ENCODE measurements around the gene UBR1. TPM values are rescaled to one million over a fixed set of nuclear protein-coding genes. Genes with fewer than 3 reads are reported as not detected.
A peak's percentile ranks its signal among the peaks of the same experiment; 100 is the strongest.
"Not testable (repeated sequence)": the region's sequence is repeated elsewhere in the genome, so short reads cannot be mapped to it uniquely, and the experiment has no call there.

Gene UBR1
- total and polyA plus RNA-seq, 5 donors from 2014 or later, result 15.9 to 48.2 (median 18.2) TPM

- H3K36me3 ChIP-seq (ENCODE audit: control insufficient read depth, insufficient read depth, low read length), result peaks cover 41% of the 10 kb centered on the region
- H3K9me3 ChIP-seq (ENCODE audit: control insufficient read depth in 2 of 2, low read length in 2 of 2), result no peaks in the 10 kb centered on the region
- DNase-seq (no peak), ATAC-seq (ENCODE audit: low read depth in 2 of 2) (no peak)
- peak overlapping the region; percentile 94 to 97 (median 96) for H3K4me3 Mint-ChIP-seq
- H3K36me3 Mint-ChIP-seq, result peaks cover 33% of the 10 kb centered on the region
- H3K4me1 Mint-ChIP-seq, result peaks cover 19 to 42% (median 21%) of the 10 kb centered on the region in 4 donors
- H3K27me3 Mint-ChIP-seq, result no peaks in the 10 kb centered on the region
- peaks cover 19% of the 10 kb centered on the region for H3K4me1 ChIP-seq (ENCODE audit: control insufficient read depth, insufficient read depth, low read length, poor library complexity, severe bottlenecking)
- peak overlapping the region; percentile 92 for H3K4me3 ChIP-seq (ENCODE audit: low read depth, low read length)
- peak overlapping the region; percentile 78 for H3K27ac ChIP-seq (ENCODE audit: insufficient read depth, low read length, poor library complexity, severe bottlenecking)
- peaks cover 0 to 4% (median 0%) of the 10 kb centered on the region in 7 donors for H3K9me3 Mint-ChIP-seq
- H3K27me3 ChIP-seq (ENCODE audit: control insufficient read depth, insufficient read depth, low read length), result no peaks in the 10 kb centered on the region
- H3K27ac Mint-ChIP-seq, result peak overlapping the region in 1 of 3 donors; percentile 95
Measured at GRCh38 chr15:43135351-43135750, 29.5 kb upstream of the UBR1 start.

- peaks cover 0 to 6% (median 0%) of the 10 kb centered on the region in 7 donors for H3K9me3 Mint-ChIP-seq
- DNase-seq (no peak), ATAC-seq (ENCODE audit: low read depth in 2 of 2) (no peak)
Measured at GRCh38 chr15:43134157-43134635, 28.4 kb upstream of the UBR1 start.

GRCh38 chr15:43133430-43134156, 27.8 kb upstream of the UBR1 start, which contains the start of gene TMEM62:
TSS of gene TMEM62 (plus strand) at chr15:43133586. CDS start at chr15:43133803, 217 bp downstream.
- Histone ChIP-seq H3K36me3 (ENCODE audit: control insufficient read depth, insufficient read depth, low read length) (peaks cover 23% of the 10 kb centered on the region), H3K27me3 (ENCODE audit: control insufficient read depth, insufficient read depth, low read length) (no peaks in the 10 kb centered on the region), H3K4me1 (ENCODE audit: control insufficient read depth, insufficient read depth, low read length, poor library complexity, severe bottlenecking) (peaks cover 19% of the 10 kb centered on the region), H3K9me3 (ENCODE audit: control insufficient read depth in 2 of 2, low read length in 2 of 2) (peaks cover 0 to 2% of the 10 kb centered on the region in 2 experiments), H3K27ac (ENCODE audit: insufficient read depth, low read length, poor library complexity, severe bottlenecking) (peak within 1 kb of the TSS; percentile 78), H3K4me3 (ENCODE audit: low read depth, low read length) (peak within 1 kb of the TSS; percentile 94)
- ATAC-seq (ENCODE audit: low read depth in 2 of 2), result peak; percentile 76 to 77
- Mint-ChIP-seq H3K36me3 (peaks cover 18% of the 10 kb centered on the region), H3K27me3 (peaks cover 4% of the 10 kb centered on the region), H3K9me3 (peaks cover 0 to 7% (median 0%) of the 10 kb centered on the region in 7 donors), H3K4me3 (peak within 1 kb of the TSS; percentile 94 to 99 (median 96)), H3K4me1 (peaks cover 19 to 42% (median 21%) of the 10 kb centered on the region in 4 donors), H3K27ac (peak within 1 kb of the TSS; percentile 53 to 97 (median 95))
- DNase-seq, result peak; percentile 52 to 80 (median 63)

More at GRCh38 chr15:43134157-43134635, 28.4 kb upstream of the UBR1 start:
- Mint-ChIP-seq H3K27me3 (no peaks in the 10 kb centered on the region), H3K4me3 (peak overlapping the region; percentile 94 to 97 (median 96)), H3K36me3 (peaks cover 23% of the 10 kb centered on the region), H3K4me1 (peaks cover 19 to 42% (median 21%) of the 10 kb centered on the region in 4 donors), H3K27ac (peak overlapping the region; percentile 50 to 95 (median 94))
- H3K27me3 ChIP-seq (ENCODE audit: control insufficient read depth, insufficient read depth, low read length), result no peaks in the 10 kb centered on the region
- peaks cover 19% of the 10 kb centered on the region for H3K4me1 ChIP-seq (ENCODE audit: control insufficient read depth, insufficient read depth, low read length, poor library complexity, severe bottlenecking)
- H3K27ac ChIP-seq (ENCODE audit: insufficient read depth, low read length, poor library complexity, severe bottlenecking), result peak overlapping the region; percentile 78
- H3K36me3 ChIP-seq (ENCODE audit: control insufficient read depth, insufficient read depth, low read length), result peaks cover 29% of the 10 kb centered on the region
- H3K4me3 ChIP-seq (ENCODE audit: low read depth, low read length), result peak overlapping the region; percentile 92
- H3K9me3 ChIP-seq (ENCODE audit: control insufficient read depth in 2 of 2, low read length in 2 of 2), result no peaks in the 10 kb centered on the region

GRCh38 chr15:43132830-43133429, 27.1 kb upstream of the UBR1 start:
- Histone ChIP-seq H3K9me3 (ENCODE audit: control insufficient read depth in 2 of 2, low read length in 2 of 2) (peaks cover 0 to 4% of the 10 kb centered on the region in 2 experiments), H3K27ac (ENCODE audit: insufficient read depth, low read length, poor library complexity, severe bottlenecking) (peak overlapping the region; percentile 78), H3K36me3 (ENCODE audit: control insufficient read depth, insufficient read depth, low read length) (peaks cover 17% of the 10 kb centered on the region), H3K27me3 (ENCODE audit: control insufficient read depth, insufficient read depth, low read length) (no peaks in the 10 kb centered on the region), H3K4me1 (ENCODE audit: control insufficient read depth, insufficient read depth, low read length, poor library complexity, severe bottlenecking) (peaks cover 19% of the 10 kb centered on the region), H3K4me3 (ENCODE audit: low read depth, low read length) (peak overlapping the region; percentile 94)
- H3K9me3 Mint-ChIP-seq, result peaks cover 0 to 7% (median 0%) of the 10 kb centered on the region in 7 donors
- peak overlapping the region; percentile 53 to 97 (median 91) for H3K27ac Mint-ChIP-seq
- peaks cover 11% of the 10 kb centered on the region for H3K36me3 Mint-ChIP-seq
- ATAC-seq (ENCODE audit: low read depth in 2 of 2) (no peak), DNase-seq (no peak)
- peaks cover 16 to 42% (median 21%) of the 10 kb centered on the region in 4 donors for H3K4me1 Mint-ChIP-seq
- peak overlapping the region; percentile 93 to 99 (median 94) for H3K4me3 Mint-ChIP-seq
- peaks cover 4% of the 10 kb centered on the region for H3K27me3 Mint-ChIP-seq

- H3K27me3 ChIP-seq (ENCODE audit: control insufficient read depth, insufficient read depth, low read length), result no peaks in the 10 kb centered on the region
- H3K36me3 ChIP-seq (ENCODE audit: control insufficient read depth, insufficient read depth, low read length), result no peaks in the 10 kb centered on the region
- peak overlapping the region in 1 of 4 donors; percentile 21 for H3K4me3 Mint-ChIP-seq
- H3K9me3 Mint-ChIP-seq, result peaks cover 0 to 6% (median 0%) of the 10 kb centered on the region in 7 donors
- ATAC-seq (ENCODE audit: low read depth in 2 of 2), result no peak
- DNase-seq, result no peak
- no peak overlapping the region for H3K27ac Mint-ChIP-seq
- peaks cover 4% of the 10 kb centered on the region for H3K27me3 Mint-ChIP-seq
- peaks cover 0 to 4% of the 10 kb centered on the region in 2 experiments for H3K9me3 ChIP-seq (ENCODE audit: control insufficient read depth in 2 of 2, low read length in 2 of 2)
- peaks cover 2 to 13% (median 7%) of the 10 kb centered on the region in 4 donors for H3K4me1 Mint-ChIP-seq
- H3K4me3 ChIP-seq (ENCODE audit: low read depth, low read length), result no peak overlapping the region
- no peaks in the 10 kb centered on the region for H3K36me3 Mint-ChIP-seq
- no peak overlapping the region for H3K27ac ChIP-seq (ENCODE audit: insufficient read depth, low read length, poor library complexity, severe bottlenecking)
- H3K4me1 ChIP-seq (ENCODE audit: control insufficient read depth, insufficient read depth, low read length, poor library complexity, severe bottlenecking), result peaks cover 7% of the 10 kb centered on the region
Measured at GRCh38 chr15:43128980-43129335, 23.1 kb upstream of the UBR1 start.

- not testable (repeated sequence) for ATAC-seq (ENCODE audit: low read depth in 2 of 2); H3K4me1 ChIP-seq (ENCODE audit: control insufficient read depth, insufficient read depth, low read length, poor library complexity, severe bottlenecking); H3K36me3 ChIP-seq (ENCODE audit: control insufficient read depth, insufficient read depth, low read length); H3K9me3 ChIP-seq (ENCODE audit: control insufficient read depth in 2 of 2, low read length in 2 of 2); H3K27me3 ChIP-seq (ENCODE audit: control insufficient read depth, insufficient read depth, low read length); H3K27me3 Mint-ChIP-seq; H3K9me3 Mint-ChIP-seq; H3K27ac ChIP-seq (ENCODE audit: insufficient read depth, low read length, poor library complexity, severe bottlenecking); H3K4me3 ChIP-seq (ENCODE audit: low read depth, low read length); H3K36me3 Mint-ChIP-seq; DNase-seq; H3K27ac Mint-ChIP-seq
- Mint-ChIP-seq H3K4me3 (peak overlapping the region in 1 of 4 donors; percentile 21), H3K4me1 (peaks cover 5 to 17% (median 7%) of the 10 kb centered on the region in 4 donors)
Measured at GRCh38 chr15:43128174-43128979, 22.5 kb upstream of the UBR1 start.

- H3K27me3 ChIP-seq (ENCODE audit: control insufficient read depth, insufficient read depth, low read length), result no peaks in the 10 kb centered on the region
- H3K4me1 ChIP-seq (ENCODE audit: control insufficient read depth, insufficient read depth, low read length, poor library complexity, severe bottlenecking), result peaks cover 9% of the 10 kb centered on the region
- no peak overlapping the region for H3K4me3 Mint-ChIP-seq
- H3K27ac Mint-ChIP-seq, result no peak overlapping the region
- no peaks in the 10 kb centered on the region for H3K36me3 ChIP-seq (ENCODE audit: control insufficient read depth, insufficient read depth, low read length)
- ATAC-seq (ENCODE audit: low read depth in 2 of 2) (no peak), DNase-seq (no peak)
- peaks cover 0 to 4% of the 10 kb centered on the region in 2 experiments for H3K9me3 ChIP-seq (ENCODE audit: control insufficient read depth in 2 of 2, low read length in 2 of 2)
- no peak overlapping the region for H3K27ac ChIP-seq (ENCODE audit: insufficient read depth, low read length, poor library complexity, severe bottlenecking)
- no peaks in the 10 kb centered on the region for H3K36me3 Mint-ChIP-seq
- H3K9me3 Mint-ChIP-seq, result peaks cover 0 to 6% (median 0%) of the 10 kb centered on the region in 7 donors
- H3K27me3 Mint-ChIP-seq, result peaks cover 4% of the 10 kb centered on the region
- peaks cover 8 to 17% (median 10%) of the 10 kb centered on the region in 4 donors for H3K4me1 Mint-ChIP-seq
- H3K4me3 ChIP-seq (ENCODE audit: low read depth, low read length), result no peak overlapping the region
Measured at GRCh38 chr15:43127752-43128151, 21.9 kb upstream of the UBR1 start.

Measured in CD4-positive, CD25-positive, alpha-beta regulatory T cell (primary cell).